OCI-LY3 (cell line): ENCODE results near the gene SPATS2.

Experiments
- H2AFZ ChIP-seq: fragments of 200-600, 300-600 bp; shearing (Covaris generic); 2 replicates; pipeline ENCODE4 v1.6.0; 2014; ENCODE audit warnings: antibody characterized with exemption, low read depth, low read length
- H3K27ac ChIP-seq: fragments of 200-600, 300-600 bp; sonication (generic); 2 replicates; pipeline ENCODE4 v1.5.1; 2014; ENCODE audit warnings: mild to moderate bottlenecking, low read length, moderate library complexity, mixed read lengths
- H3K27me3 ChIP-seq: fragments of 200-600, 300-600 bp; sonication (generic); 2 replicates; pipeline ENCODE4 v1.6.1; 2014; ENCODE audit warnings: low read depth, low read length, mixed read lengths
- H3K36me3 ChIP-seq: fragments of 200-600, 300-600 bp; sonication (generic); replicated peaks from 2 replicates; pipeline ENCODE3; 2014; ENCODE audit warnings: low read depth, low read length, mixed read lengths
- H3K4me1 ChIP-seq: fragments of 300-600, 200-600 bp; sonication (generic); 2 replicates; pipeline ENCODE4 v1.6.1; 2014; ENCODE audit warnings: low read length, mixed read lengths
- H3K4me2 ChIP-seq: fragments of 200-600, 300-600 bp; sonication (generic); 2 replicates; pipeline ENCODE4 v1.6.1; 2014; ENCODE audit warnings: low read length, mixed read lengths
- H3K4me3 ChIP-seq: fragments of 300-600, 200-600 bp; sonication (generic); 2 replicates; pipeline ENCODE4 v1.5.1; 2014; ENCODE audit warnings: antibody characterized with exemption, mild to moderate bottlenecking, low read length, moderate library complexity
- H3K79me2 ChIP-seq: fragments of 300-600, 200-600 bp; shearing (Covaris generic); 2 replicates; pipeline ENCODE4 v1.6.1; 2014; ENCODE audit warnings: mild to moderate bottlenecking, low read length, mixed read lengths
- H3K9ac ChIP-seq: fragments of 300-600, 200-600 bp; shearing (Covaris generic); 2 replicates; pipeline ENCODE4 v1.6.0; 2014; ENCODE audit warnings: mild to moderate bottlenecking, low read length, moderate library complexity
- H3K9me3 ChIP-seq: fragments of 200-600, 300-600 bp; shearing (Covaris generic); 2 replicates; pipeline ENCODE4 v1.6.1; 2014; ENCODE audit warnings: low read length, mixed read lengths; ENCODE audit not compliant: insufficient read depth
- H4K20me1 ChIP-seq: fragments of 200-600, 300-600 bp; sonication (generic); 2 replicates; pipeline ENCODE4 v1.6.1; 2016; ENCODE audit warnings: low read length, mixed read lengths; ENCODE audit not compliant: insufficient read depth
- EZH2phosphoT487 ChIP-seq: fragments of 200-600 bp; shearing (Covaris generic); IDR thresholded peaks from 2 replicates; pipeline ENCODE4 v1.6.1; 2018; ENCODE audit warnings: antibody characterized with exemption, mixed run types, low read depth
- TF ChIP-seq, protein P1 (sequence below): fragments of 200-600, 300-600 bp; sonication (generic); IDR thresholded peaks from 2 replicates; pipeline ENCODE4 v1.5.1; 2014; ENCODE audit warnings: antibody characterized with exemption, low read length, low read depth

SPATS2 gene

DNA sequence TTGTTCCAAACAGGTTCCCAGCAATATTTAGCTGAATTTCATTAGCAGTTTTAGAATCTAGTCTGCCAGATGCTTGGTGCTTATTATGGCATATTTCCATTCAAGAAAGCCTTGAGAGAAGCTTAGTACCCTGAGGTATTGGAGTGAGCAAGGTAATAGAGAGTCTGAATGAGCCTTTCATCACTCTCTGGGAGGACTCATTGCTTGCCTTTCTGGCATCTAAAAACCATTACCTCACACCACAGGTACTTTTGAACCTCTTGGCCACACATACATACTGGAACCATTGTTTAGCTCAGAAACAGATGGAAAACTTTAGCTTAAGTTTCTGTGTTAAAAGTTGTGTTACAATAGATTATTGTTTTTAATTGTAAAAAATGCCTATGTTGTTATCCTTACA lies 144.1 kb downstream of the SPATS2 start:
- Histone ChIP-seq H3K27me3 (no peaks in the 10 kb centered on the region), H3K4me2 (no peak overlapping the region), H3K4me3 (no peak overlapping the region), H2AFZ (no peak overlapping the region), H3K27ac (no peak overlapping the region), H3K4me1 (no peaks in the 10 kb centered on the region), H3K9me3 (no peaks in the 10 kb centered on the region), H3K79me2 (no peaks in the 10 kb centered on the region), H4K20me1 (no peaks in the 10 kb centered on the region), H3K36me3 (no peaks in the 10 kb centered on the region), H3K9ac (no peak overlapping the region)
- no peak for TF ChIP-seq EZH2phosphoT487
- TF ChIP-seq, protein P1, sequence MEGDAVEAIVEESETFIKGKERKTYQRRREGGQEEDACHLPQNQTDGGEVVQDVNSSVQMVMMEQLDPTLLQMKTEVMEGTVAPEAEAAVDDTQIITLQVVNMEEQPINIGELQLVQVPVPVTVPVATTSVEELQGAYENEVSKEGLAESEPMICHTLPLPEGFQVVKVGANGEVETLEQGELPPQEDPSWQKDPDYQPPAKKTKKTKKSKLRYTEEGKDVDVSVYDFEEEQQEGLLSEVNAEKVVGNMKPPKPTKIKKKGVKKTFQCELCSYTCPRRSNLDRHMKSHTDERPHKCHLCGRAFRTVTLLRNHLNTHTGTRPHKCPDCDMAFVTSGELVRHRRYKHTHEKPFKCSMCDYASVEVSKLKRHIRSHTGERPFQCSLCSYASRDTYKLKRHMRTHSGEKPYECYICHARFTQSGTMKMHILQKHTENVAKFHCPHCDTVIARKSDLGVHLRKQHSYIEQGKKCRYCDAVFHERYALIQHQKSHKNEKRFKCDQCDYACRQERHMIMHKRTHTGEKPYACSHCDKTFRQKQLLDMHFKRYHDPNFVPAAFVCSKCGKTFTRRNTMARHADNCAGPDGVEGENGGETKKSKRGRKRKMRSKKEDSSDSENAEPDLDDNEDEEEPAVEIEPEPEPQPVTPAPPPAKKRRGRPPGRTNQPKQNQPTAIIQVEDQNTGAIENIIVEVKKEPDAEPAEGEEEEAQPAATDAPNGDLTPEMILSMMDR = no peak

- H3K4me1 ChIP-seq = no peaks in the 10 kb centered on the region
- H3K79me2 ChIP-seq = no peaks in the 10 kb centered on the region
- H3K27ac ChIP-seq = no peak overlapping the region
- no peak overlapping the region for H2AFZ ChIP-seq
- H3K36me3 ChIP-seq = no peaks in the 10 kb centered on the region
- no peak overlapping the region for H3K4me2 ChIP-seq
- no peak for TF ChIP-seq EZH2phosphoT487
- TF ChIP-seq, protein P1 = no peak
- no peaks in the 10 kb centered on the region for H4K20me1 ChIP-seq
- no peak overlapping the region for H3K4me3 ChIP-seq
- H3K9ac ChIP-seq = no peak overlapping the region
- no peaks in the 10 kb centered on the region for H3K9me3 ChIP-seq
- H3K27me3 ChIP-seq = no peaks in the 10 kb centered on the region
Measured at GRCh38 chr12:49512546-49512945, 145.3 kb downstream of the SPATS2 start.

- H3K27ac ChIP-seq = no peak overlapping the region
- no peaks in the 10 kb centered on the region for H4K20me1 ChIP-seq
- no peak overlapping the region for H2AFZ ChIP-seq
- no peak overlapping the region for H3K4me3 ChIP-seq
- no peaks in the 10 kb centered on the region for H3K9me3 ChIP-seq
- peaks cover 3% of the 10 kb centered on the region for H3K36me3 ChIP-seq
- TF ChIP-seq, protein P1 = no peak
- no peak for TF ChIP-seq EZH2phosphoT487
- H3K4me2 ChIP-seq = no peak overlapping the region
- no peaks in the 10 kb centered on the region for H3K79me2 ChIP-seq
- H3K27me3 ChIP-seq = no peaks in the 10 kb centered on the region
- no peak overlapping the region for H3K9ac ChIP-seq
- H3K4me1 ChIP-seq = no peaks in the 10 kb centered on the region
Measured at GRCh38 chr12:49515266-49515665, 148.0 kb downstream of the SPATS2 start.

DNA sequence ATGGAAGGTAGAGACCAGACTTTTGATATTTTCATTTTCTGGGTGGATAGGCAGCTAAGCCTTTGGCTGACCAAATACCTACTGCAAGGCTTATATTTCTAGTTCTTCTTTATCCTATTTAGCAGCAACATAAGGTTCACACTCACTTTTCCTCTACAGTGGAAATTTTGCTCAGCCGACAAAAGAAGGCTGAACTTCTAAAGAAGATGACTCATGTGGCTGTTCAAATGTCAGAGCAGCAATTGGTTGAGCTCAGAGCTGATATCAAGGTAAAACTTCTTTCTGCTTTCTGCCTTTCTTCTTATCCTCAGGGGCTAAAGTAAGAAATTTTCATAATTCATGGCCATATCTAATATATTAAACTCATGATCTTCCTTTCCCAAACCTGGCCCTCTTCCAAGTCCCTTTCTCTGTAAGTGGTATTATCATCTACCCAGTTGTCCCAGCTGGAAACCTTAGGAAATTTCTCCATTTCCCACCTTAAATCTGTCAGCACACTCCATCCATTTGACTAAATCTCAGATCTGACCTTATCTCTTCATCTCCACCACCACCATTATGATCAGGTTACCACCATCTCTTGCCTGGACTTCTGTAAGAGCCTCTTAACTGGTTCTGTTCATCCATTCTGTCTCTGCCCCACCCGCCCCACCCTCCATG lies 151.8 kb downstream of the SPATS2 start:
- H3K27ac ChIP-seq = no peak overlapping the region
- peaks cover 10% of the 10 kb centered on the region for H3K4me1 ChIP-seq
- no peak overlapping the region for H3K4me3 ChIP-seq
- H3K79me2 ChIP-seq = no peaks in the 10 kb centered on the region
- no peak overlapping the region for H2AFZ ChIP-seq
- no peak overlapping the region for H3K9ac ChIP-seq
- H3K9me3 ChIP-seq = no peaks in the 10 kb centered on the region
- no peak overlapping the region for H3K4me2 ChIP-seq
- peaks cover 10% of the 10 kb centered on the region for H3K36me3 ChIP-seq
- H4K20me1 ChIP-seq = no peaks in the 10 kb centered on the region
- no peaks in the 10 kb centered on the region for H3K27me3 ChIP-seq
- no peak for TF ChIP-seq EZH2phosphoT487
- TF ChIP-seq, protein P1 = no peak
